Activated T-helper 1 cell treated with anti-CD3 and anti-CD28 coated beads, Interleukin-2, amount 50 U/mL, for 16 hours (primary cell): ENCODE data around the gene GABPB2.

Source experiments
- DNase-seq, 2 donors: peaks; one replicate each; pipeline ENCODE4 v3.0.0-alpha.2; 2020; ENCODE audit warnings: low read depth in 1 of 2, low spot score in 1 of 2

Gene GABPB2

DNA sequence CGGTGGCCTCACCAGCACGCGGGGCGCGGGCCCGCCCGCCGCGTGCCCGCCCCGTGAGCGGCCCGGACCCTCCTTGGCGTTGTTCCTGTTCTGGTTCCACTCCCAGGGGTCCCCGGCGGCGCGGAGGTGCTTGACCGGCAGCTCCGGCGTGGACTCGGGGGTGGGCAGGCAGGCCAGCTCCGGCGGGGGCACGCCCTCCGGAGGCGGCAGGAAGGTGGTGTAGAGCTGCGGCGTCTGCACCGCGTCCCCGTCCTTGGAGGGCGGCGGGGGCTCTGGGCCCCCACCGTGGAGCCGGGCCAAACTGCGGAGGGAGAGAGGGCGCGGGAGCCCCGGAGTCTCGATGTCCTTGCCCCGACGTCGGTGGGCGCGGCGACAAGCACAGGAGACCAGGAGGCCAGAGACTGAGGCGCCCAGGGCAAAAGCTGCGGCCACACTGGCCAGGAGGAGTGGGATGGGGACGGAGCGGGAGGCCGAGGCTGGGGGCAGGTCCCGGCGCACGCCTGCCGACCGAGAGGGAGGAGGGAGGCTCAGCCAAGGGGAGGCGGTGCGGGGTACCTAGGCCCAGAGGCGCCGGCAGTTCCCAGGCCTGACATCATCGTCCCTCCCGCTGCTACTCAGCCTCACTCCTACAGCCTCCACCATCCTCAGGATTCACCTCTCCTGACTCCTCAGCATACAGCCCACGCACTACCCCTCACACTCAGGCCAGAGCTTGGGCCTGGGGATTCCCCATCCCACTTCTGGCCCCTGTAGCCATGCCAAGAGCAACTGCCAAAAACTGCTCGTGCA is 62.7 kb downstream of the GABPB2 start:
- no peak for DNase-seq

DNA sequence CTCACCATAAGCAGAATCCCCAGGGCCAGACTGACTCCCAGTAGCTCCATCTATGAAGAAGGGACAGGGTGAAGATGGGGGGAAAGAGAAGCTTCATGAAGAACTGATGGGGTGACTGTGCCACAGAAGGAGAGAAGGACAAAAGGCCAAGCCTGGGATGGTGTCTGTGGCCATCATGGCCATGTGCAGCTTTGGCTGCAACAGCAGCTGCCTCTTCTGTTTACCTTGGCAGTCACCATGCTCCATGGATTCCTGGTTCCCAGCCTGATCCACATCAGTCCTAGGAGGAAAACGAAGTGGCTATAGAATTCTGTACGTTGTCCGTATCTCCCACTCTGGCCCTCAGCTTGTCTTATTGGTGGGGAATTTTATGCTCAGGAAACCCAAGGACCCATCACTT is 63.8 kb downstream of the GABPB2 start:
- no peak for DNase-seq

GRCh38 chr1:151134991-151135390 is 64.4 kb downstream of the GABPB2 start:
- no peak for DNase-seq

GRCh38 chr1:151135433-151136385 is 65.1 kb downstream of the GABPB2 start:
- DNase-seq: no peak

- no peak for DNase-seq
These were observed 67.2 kb downstream of the GABPB2 start for GRCh38 chr1:151137789-151138188.

GRCh38 chr1:151142411-151143056 is 72.0 kb downstream of the GABPB2 start:
- no peak for DNase-seq

DNA sequence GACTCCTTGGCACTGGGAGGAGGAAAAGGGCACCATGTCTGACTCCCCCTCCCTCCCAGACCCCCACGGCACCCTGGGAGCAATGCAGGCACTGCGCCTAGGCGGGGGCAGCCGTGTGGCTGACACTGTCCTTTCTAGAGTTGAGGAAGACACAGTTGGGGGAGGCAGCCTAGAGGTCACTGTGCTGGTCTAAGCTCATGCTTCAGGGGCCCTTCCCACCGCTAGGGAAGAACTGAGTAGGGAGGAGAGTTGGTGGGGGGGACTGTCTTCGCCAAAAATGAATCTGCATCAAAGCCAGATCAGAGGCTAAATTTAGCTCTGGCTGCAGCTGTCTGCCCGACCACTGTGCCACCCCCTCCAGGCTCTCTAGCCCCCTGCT is 72.5 kb downstream of the GABPB2 start:
- no peak for DNase-seq

DNA sequence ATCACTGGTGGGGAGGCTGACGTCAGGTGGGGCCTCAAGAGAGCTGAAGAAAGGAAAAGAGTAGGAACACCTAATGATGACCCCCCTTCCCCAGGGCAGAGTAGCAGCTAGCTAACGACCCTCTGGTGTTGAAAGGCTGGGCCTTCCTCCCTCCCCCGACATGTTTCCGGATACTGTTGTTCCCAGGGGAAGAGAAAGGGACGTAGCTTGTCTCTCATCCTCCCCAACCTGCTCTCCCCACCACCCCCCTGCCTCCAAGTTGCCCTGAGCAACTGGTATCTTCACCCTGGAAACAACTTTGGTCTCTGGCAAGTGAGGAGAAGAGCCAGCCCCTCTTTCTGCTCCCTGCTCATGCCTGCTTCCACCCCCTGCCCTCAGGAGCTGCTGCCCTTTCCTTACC is 73.4 kb downstream of the GABPB2 start:
- DNase-seq: no peak

- no peak for DNase-seq
These were observed 74.1 kb downstream of the GABPB2 start for GRCh38 chr1:151144474-151145303.

- DNase-seq: no peak
These were observed 74.9 kb downstream of the GABPB2 start for GRCh38 chr1:151145304-151146071.

DNA sequence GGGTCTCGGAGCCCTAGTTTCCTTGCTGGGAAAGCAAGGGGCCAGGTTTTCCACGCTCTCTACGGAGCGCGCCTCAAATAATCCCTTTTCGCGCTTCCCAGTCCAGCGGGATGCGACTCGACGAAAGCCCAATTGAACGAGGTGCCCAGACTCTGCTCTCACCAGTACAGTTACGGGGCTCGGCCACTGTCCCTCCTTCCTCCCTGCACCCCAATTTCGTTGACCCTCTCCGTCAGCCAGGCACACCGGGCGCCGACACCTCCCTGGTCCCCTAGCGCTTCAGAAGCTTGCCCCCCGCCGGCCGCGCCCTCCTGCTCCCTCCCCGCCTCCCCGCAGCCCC is 75.5 kb downstream of the GABPB2 start:
- no peak for DNase-seq

DNA sequence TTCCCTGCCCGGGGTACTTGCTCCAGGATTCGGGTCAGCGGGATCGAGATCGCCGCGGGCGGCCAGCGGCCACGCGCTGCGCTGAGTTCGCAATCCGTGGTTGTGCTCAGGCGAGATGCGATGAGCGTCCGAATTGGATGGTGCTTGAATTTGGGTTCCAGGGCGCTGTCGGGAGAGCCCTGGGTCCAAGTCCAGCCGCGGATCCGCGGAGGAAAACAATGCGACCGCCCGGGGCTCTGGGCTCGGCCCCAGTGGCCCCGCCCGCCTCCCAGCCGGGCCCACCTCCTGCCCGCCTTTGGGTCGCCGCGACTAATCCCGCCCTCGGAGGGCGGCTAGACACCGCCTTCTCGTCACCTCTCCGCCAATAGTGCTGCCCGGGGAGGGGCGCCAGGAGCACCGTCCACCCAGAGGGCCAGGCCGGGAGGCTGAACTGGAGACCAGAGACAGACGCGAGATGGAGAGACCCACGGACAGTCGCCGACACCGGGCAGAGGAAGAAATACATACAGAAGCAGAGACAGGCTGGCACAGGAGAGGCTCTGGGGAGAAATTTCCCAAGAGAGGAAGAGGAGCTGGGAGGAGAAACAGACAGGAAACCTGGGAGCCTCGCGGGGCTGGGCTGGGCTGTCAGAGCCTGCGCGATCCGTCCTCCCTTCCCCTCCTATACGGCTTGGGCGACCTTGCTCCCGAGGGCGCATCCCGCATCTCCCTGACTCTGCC is 76.0 kb downstream of the GABPB2 start, which contains the start of gene SEMA6C:
TSS of gene SEMA6C (minus strand) at position 220 of the 720 bp plus-strand sequence. CDS start 4,010 bp downstream, outside the sequence.
- DNase-seq: peak; percentile 65 to 81

DNA sequence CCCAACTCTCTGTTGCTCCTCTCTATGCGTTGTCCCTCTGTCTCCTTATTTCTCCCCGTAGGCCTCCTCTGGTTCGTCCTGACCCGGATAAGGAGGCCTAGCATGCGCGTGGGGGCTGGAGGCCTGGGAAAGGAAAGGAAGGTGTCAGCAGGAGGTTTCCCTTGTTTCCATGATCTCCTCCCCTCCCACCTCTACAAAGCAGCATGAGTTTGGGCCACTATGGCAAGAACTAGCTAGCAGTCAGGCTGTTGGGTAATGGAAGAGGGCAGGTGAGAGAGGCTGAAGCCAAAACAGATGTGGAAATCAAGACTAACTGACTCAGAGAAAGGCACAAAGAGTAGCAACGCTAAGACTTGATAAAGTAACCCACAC is 76.6 kb downstream of the GABPB2 start:
- no peak for DNase-seq

DNA sequence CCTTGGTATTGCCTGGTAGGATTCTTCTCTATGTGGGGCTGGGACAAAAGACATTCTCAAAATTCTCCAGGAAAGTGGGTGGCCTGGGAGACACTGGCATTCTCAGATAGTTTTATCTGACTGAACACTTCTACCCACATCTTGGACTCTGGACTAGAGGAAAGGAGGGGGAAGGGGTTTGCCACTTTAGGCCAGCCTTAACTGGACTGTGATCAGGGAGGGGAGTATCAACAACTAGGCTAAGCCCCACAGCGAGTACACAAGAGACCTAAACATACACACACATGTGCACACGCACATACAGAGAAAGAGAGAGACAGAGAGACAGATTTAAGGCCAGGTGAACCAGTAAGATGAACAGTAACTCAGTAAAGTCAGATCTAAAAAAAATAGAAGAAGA is 77.1 kb downstream of the GABPB2 start:
- no peak for DNase-seq

DNA sequence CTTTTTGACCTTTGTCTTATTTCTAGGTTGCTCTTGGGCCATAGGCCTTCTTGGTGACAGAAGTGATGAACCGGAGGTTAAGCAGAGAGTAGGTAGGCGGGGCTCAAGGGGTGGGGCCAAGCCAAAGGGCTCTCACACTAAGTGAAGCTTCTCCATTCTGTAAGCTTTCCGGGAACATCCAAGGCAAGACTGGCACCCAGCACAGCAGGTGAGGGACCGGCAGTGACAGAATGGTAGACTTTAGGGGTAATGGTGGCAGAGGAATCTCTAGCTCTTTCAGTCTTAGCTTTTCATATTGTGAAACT is 85.9 kb downstream of the GABPB2 start, which contains the start of gene TNFAIP8L2:
TSS of gene TNFAIP8L2 (plus strand) at position 135 of the 305 bp plus-strand sequence. CDS start 2,049 bp downstream, outside the sequence.
- peak; percentile 44 to 67 for DNase-seq

- DNase-seq: peak; percentile 33 to 38
These were observed 86.5 kb downstream of the GABPB2 start for GRCh38 chr1:151157067-151157531.

- DNase-seq: no peak
These were observed 87.8 kb downstream of the GABPB2 start for GRCh38 chr1:151158326-151158725.

- DNase-seq: no peak
These were observed 88.2 kb downstream of the GABPB2 start for GRCh38 chr1:151158751-151159251.

DNA sequence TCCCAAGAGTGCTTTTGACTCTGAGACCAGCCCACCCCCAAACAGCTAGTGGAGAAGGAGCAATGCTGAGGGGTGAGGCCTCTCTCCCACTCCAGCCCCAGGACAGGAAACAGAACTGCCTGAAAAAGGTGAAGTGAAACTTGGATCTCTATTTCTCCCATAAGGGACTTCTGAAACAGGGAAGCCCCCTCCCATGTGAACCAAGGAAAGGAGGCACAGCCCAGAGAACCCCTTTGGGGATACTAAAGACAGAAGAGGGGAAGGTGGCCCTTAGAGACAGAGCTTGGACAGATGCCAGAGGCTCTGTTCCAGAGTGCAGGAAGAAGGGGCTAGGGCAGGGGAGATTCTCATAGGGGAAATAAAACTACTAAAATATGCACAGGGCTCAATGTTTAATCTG is 88.8 kb downstream of the GABPB2 start:
- no peak for DNase-seq
